ENCODE data around the gene NEUROD1.
A peak's percentile ranks its signal among the peaks of the same experiment; 100 is the strongest.

NEUROD1 gene

GRCh38 chr2:181680937-181681811 is 857 bp upstream of the NEUROD1 start:
- Histone ChIP-seq H3K36me3 (replicated peaks) (no peaks in the 10 kb centered on the region), H3K27ac (no peak overlapping the region), H3K4me3 (ENCODE audit: low read depth, low read length) (peak overlapping the region; percentile 9), H3K27me3 (replicated peaks) (peaks cover 76% of the 10 kb centered on the region)
- no peak for DNase-seq
- TF ChIP-seq, protein P1, sequence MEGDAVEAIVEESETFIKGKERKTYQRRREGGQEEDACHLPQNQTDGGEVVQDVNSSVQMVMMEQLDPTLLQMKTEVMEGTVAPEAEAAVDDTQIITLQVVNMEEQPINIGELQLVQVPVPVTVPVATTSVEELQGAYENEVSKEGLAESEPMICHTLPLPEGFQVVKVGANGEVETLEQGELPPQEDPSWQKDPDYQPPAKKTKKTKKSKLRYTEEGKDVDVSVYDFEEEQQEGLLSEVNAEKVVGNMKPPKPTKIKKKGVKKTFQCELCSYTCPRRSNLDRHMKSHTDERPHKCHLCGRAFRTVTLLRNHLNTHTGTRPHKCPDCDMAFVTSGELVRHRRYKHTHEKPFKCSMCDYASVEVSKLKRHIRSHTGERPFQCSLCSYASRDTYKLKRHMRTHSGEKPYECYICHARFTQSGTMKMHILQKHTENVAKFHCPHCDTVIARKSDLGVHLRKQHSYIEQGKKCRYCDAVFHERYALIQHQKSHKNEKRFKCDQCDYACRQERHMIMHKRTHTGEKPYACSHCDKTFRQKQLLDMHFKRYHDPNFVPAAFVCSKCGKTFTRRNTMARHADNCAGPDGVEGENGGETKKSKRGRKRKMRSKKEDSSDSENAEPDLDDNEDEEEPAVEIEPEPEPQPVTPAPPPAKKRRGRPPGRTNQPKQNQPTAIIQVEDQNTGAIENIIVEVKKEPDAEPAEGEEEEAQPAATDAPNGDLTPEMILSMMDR (IDR thresholded peaks at IDR 0.05; ENCODE audit: low read depth, low read length, missing control alignments), result no peak
- in situ Hi-C loops (cut with HindIII; ENCODE audit: low pct_ligation_motif_present, low sequenced_read_pairs), result no loop called here

DNA sequence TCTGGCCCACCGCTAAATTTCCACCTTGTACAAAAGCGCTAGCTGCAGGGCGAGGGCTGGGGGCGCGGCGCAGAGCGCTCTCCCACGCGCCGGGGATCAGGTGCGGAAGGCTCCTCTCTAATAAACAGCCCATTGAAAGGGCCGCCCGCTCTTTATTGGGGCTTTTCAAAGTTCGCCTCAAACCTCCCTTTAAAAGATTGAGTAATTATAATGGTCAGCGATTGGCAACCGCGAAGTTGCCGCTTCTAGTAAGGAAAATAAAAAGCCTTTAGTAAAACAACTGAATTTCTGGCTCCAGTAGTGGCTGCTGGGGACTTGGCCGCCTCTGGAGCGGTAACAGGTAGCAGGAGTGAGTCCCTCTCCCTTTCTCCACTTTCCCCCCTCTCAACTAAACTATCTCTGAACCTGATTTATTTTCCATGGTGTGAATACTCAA is 755 bp downstream of the NEUROD1 start:
- DNase-seq, result no peak
- H3K4me3 ChIP-seq (ENCODE audit: low read depth, low read length), result no peak overlapping the region
- TF ChIP-seq, protein P1 (IDR thresholded peaks at IDR 0.05; ENCODE audit: low read depth, low read length, missing control alignments), result no peak
- in situ Hi-C loops (cut with HindIII; ENCODE audit: low pct_ligation_motif_present, low sequenced_read_pairs), result no loop called here
- H3K27me3 ChIP-seq (replicated peaks), result peaks cover 76% of the 10 kb centered on the region
- no peak overlapping the region for H3K27ac ChIP-seq
- H3K36me3 ChIP-seq (replicated peaks), result no peaks in the 10 kb centered on the region

GRCh38 chr2:181678861-181679543 is 1.3 kb downstream of the NEUROD1 start:
- peaks cover 70% of the 10 kb centered on the region for H3K27me3 ChIP-seq (replicated peaks)
- no peak overlapping the region for H3K27ac ChIP-seq
- TF ChIP-seq, protein P1 (IDR thresholded peaks at IDR 0.05; ENCODE audit: low read depth, low read length, missing control alignments), result no peak
- H3K4me3 ChIP-seq (ENCODE audit: low read depth, low read length), result no peak overlapping the region
- no peak for DNase-seq
- in situ Hi-C loops (cut with HindIII; ENCODE audit: low pct_ligation_motif_present, low sequenced_read_pairs), result no loop called here
- H3K36me3 ChIP-seq (replicated peaks), result no peaks in the 10 kb centered on the region

DNA sequence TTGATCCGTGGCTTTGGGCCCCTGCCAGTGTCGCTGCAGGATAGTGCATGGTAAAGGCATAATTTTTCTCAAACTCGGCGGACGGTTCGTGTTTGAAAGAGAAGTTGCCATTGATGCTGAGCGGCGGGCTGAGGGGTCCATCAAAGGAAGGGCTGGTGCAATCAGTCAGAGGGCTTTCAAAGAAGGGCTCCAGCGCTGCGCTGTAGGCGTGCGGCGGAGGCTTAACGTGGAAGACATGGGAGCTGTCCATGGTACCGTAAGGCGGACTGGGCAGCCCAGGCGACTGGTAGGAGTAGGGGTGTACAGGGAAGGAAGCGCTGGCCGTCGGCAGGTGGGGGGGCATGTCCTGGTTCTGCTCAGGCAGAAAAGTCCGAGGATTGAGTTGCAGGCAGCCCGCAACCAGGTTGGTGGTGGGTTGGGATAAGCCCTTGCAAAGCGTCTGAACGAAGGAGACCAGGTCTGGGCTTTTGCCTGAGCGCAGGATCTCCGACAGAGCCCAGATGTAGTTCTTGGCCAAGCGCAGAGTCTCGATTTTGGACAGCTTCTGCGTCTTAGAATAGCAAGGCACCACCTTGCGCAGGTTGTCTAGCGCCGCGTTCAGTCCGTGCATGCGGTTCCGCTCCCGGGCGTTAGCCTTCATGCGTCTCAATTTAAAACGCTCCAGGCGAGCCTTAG is 2.3 kb downstream of the NEUROD1 start:
- peaks cover 63% of the 10 kb centered on the region for H3K27me3 ChIP-seq (replicated peaks)
- peak; percentile 59 for DNase-seq

GRCh38 chr2:181675254-181675653 is 5.1 kb downstream of the NEUROD1 start:
- in situ Hi-C loops (cut with HindIII; ENCODE audit: low pct_ligation_motif_present, low sequenced_read_pairs), result no loop called here
- Histone ChIP-seq H3K27ac (no peak overlapping the region), H3K36me3 (replicated peaks) (no peaks in the 10 kb centered on the region), H3K4me3 (ENCODE audit: low read depth, low read length) (no peak overlapping the region), H3K27me3 (replicated peaks) (peaks cover 41% of the 10 kb centered on the region)
- no peak for DNase-seq
- TF ChIP-seq, protein P1 (IDR thresholded peaks at IDR 0.05; ENCODE audit: low read depth, low read length, missing control alignments), result no peak

More for the DNA sequence above, 2.3 kb downstream of the NEUROD1 start:
- no peak overlapping the region for H3K4me3 ChIP-seq (ENCODE audit: low read depth, low read length)
- H3K27ac ChIP-seq, result no peak overlapping the region
- TF ChIP-seq, protein P1 (IDR thresholded peaks at IDR 0.05; ENCODE audit: low read depth, low read length, missing control alignments), result no peak
- in situ Hi-C loops (cut with HindIII; ENCODE audit: low pct_ligation_motif_present, low sequenced_read_pairs), result no loop called here
- no peaks in the 10 kb centered on the region for H3K36me3 ChIP-seq (replicated peaks)

All from brain microvascular endothelial cell (primary cell).